GM06990 (cell line): ENCODE measurements around the gene RPP14.
A peak's percentile ranks its signal among the peaks of the same experiment; 100 is the strongest.
"Not testable (repeated sequence)": the region's sequence is repeated elsewhere in the genome, so short reads cannot be mapped to it uniquely, and the experiment has no call there.

Experiments
- DNase-seq: peaks from one replicate; pipeline ENCODE4 v3.0.0-alpha.2; 2011; ENCODE audit not compliant: insufficient read length; ENCODE audit errors: extremely low read depth
- H3K27me3 ChIP-seq: replicated peaks from 2 replicates; pipeline ENCODE4 v1.6.0; 2011; ENCODE audit warnings: low read length; ENCODE audit not compliant: control insufficient read depth, insufficient read depth
- H3K36me3 ChIP-seq: 2 replicates; pipeline ENCODE4 v1.5.1; 2011; ENCODE audit warnings: low read length; ENCODE audit not compliant: control insufficient read depth, insufficient read depth
- H3K4me3 ChIP-seq: replicated peaks from 2 replicates; pipeline ENCODE4 v1.5.1; 2011; ENCODE audit warnings: low read depth, mild to moderate bottlenecking, control low read depth, low read length
- TF ChIP-seq, protein P1 (sequence below): IDR thresholded peaks from 2 replicates; pipeline ENCODE4 v1.5.1; 2011; ENCODE audit warnings: low read length, control low read depth, mild to moderate bottlenecking, inconsistent platforms; ENCODE audit not compliant: insufficient read depth, poor library complexity, severe bottlenecking

The RPP14 gene

GRCh38 chr3:58334506-58334884, 28.4 kb downstream of the RPP14 start:
- H3K4me3 ChIP-seq = peak overlapping the region; percentile 64
- no peak for DNase-seq
- TF ChIP-seq, protein P1, sequence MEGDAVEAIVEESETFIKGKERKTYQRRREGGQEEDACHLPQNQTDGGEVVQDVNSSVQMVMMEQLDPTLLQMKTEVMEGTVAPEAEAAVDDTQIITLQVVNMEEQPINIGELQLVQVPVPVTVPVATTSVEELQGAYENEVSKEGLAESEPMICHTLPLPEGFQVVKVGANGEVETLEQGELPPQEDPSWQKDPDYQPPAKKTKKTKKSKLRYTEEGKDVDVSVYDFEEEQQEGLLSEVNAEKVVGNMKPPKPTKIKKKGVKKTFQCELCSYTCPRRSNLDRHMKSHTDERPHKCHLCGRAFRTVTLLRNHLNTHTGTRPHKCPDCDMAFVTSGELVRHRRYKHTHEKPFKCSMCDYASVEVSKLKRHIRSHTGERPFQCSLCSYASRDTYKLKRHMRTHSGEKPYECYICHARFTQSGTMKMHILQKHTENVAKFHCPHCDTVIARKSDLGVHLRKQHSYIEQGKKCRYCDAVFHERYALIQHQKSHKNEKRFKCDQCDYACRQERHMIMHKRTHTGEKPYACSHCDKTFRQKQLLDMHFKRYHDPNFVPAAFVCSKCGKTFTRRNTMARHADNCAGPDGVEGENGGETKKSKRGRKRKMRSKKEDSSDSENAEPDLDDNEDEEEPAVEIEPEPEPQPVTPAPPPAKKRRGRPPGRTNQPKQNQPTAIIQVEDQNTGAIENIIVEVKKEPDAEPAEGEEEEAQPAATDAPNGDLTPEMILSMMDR = no peak

GRCh38 chr3:58335652-58335947, 29.6 kb downstream of the RPP14 start:
- TF ChIP-seq, protein P1 = no peak
- H3K4me3 ChIP-seq = no peak overlapping the region
- no peak for DNase-seq

More at GRCh38 chr3:58334506-58334884, 28.4 kb downstream of the RPP14 start:
- H3K27me3 ChIP-seq = no peaks in the 10 kb centered on the region
- H3K36me3 ChIP-seq = no peaks in the 10 kb centered on the region

DNA sequence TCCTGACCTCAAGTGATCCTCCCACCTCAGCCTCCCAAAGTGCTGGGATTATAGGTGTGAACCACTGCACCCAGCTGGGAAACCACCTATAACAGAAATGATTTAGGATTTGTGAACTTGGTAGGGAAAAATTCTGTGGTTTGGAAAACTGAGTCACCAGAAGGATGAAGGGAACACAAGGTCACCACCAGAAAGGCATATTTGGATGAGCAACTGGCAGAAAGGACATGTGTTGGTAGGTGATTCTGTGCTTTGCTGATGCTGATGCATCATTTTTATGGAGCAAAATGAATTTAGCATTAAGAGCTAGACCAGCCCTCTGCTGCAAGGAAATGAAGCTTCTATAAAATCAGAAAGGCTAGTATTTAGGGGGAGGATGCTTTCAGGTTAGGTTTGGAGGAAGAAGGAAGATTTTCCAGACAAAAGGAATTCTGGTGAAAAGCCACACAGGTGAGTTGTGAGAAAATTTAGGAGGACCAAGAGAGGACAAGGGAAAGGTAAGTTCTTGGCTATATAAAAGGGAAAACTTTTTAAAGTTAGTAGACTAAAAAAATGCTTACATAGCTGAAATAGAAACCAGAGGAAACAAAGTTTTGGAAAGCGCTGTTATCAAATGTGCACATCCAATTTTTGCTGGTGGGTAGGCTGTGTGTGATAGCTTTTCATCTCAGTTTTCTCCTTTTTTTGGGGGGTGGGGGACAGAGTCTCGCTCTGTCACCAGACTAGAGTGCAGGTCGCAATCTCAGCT, 30.3 kb downstream of the RPP14 start:
- Histone ChIP-seq H3K27me3 (no peaks in the 10 kb centered on the region), H3K36me3 (no peaks in the 10 kb centered on the region), H3K4me3 (no peak overlapping the region)
- TF ChIP-seq, protein P1 = no peak
- DNase-seq = no peak

More at GRCh38 chr3:58335652-58335947, 29.6 kb downstream of the RPP14 start:
- Histone ChIP-seq H3K27me3 (no peaks in the 10 kb centered on the region), H3K36me3 (no peaks in the 10 kb centered on the region)

DNA sequence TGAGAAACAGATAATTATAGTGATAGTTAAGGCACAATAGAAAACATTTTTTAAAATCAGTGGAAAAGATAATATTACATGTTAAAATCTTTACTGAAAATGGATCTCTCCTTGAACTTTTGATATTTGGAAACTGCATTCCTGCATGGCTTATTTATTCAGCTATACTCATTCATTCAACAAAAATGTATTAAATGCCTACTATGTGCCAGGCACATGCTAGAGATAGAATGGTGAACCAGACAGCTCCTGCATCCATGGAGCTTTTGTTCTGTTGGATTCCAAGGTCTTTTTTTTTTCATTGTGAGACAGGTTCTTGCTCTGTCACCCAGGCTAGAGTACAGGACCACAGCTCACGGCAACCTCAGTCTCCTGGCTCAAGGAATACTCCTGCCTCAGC, 31.1 kb downstream of the RPP14 start:
- no peak overlapping the region for H3K4me3 ChIP-seq
- DNase-seq = no peak
- H3K27me3 ChIP-seq = no peaks in the 10 kb centered on the region
- TF ChIP-seq, protein P1 = no peak
- H3K36me3 ChIP-seq = no peaks in the 10 kb centered on the region

- H3K27me3 ChIP-seq, H3K4me3 ChIP-seq, DNase-seq, H3K36me3 ChIP-seq: not testable (repeated sequence)
Observed at GRCh38 chr3:58339146-58339545, 33.1 kb downstream of the RPP14 start.

DNA sequence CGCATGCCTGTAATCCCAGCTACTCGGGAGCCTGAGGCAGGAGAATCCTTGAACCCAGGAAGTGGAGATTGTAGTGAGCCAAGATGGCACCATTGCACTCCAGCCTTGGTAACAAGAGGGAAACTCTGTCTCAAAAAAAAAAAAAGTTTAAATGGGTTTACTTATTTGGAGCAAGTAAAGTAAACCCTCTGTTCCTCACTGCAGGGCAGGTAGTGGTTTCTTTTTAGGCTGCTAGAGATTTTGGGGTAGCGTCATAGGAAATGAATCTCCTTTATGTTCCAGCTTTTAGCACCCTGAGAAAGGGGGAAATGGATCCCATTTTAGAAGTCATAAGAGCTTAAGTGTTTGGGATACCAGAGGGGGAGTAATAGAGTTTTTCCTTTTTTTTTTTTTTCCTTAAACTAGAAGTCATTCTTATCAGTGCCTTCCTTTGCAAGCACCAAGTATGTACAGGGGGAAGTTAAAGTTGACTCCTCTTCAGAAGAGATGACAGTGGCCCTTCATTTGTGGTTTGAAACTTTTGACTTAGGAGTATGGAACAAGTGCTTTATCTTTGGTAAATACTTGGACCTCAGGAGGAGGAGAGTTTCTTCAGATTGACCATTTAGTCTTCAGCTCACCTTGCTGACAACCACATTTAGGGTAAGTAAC, 34.7 kb downstream of the RPP14 start:
- Histone ChIP-seq H3K36me3 (no peaks in the 10 kb centered on the region), H3K27me3 (no peaks in the 10 kb centered on the region), H3K4me3 (no peak overlapping the region)
- TF ChIP-seq, protein P1 = no peak
- no peak for DNase-seq
